Activated CD4-positive, alpha-beta memory T cell treated with anti-CD3 and anti-CD28 coated beads, Interleukin-2, amount 10 ng/mL, durations not matched to agents 7 days and 5 days (primary cell): ENCODE data around the gene RSRP1. TPM values are rescaled to one million over a fixed set of nuclear protein-coding genes. Genes with fewer than 3 reads are reported as not detected.
"Not testable (repeated sequence)": the region's sequence is repeated elsewhere in the genome, so short reads cannot be mapped to it uniquely, and the experiment has no call there.

Experiments used
- CTCF ChIA-PET: fragments of 350-600 bp; sonication (Branson Sonifier 250); formaldehyde crosslinking; loops from one replicate; lab custom pipeline; 2021; ENCODE audit warnings: antibody characterized with exemption, inconsistent platforms; lab: Charles Lee
- POLR2A ChIA-PET: fragments of 350-600 bp; sonication (Branson Sonifier 250); formaldehyde crosslinking; loops from one replicate; lab custom pipeline; 2021; ENCODE audit warnings: antibody characterized with exemption; lab: Charles Lee
- DNase-seq: peaks from one replicate; pipeline ENCODE4 v3.0.0-alpha.2; 2020
- H3K27ac Mint-ChIP-seq: one replicate; pipeline ENCODE4 v1.8.0; 2021; ENCODE audit warnings: mild to moderate bottlenecking, mixed read lengths
- H3K27me3 Mint-ChIP-seq: one replicate; pipeline ENCODE4 v1.8.0; 2021; ENCODE audit warnings: mixed read lengths
- H3K36me3 Mint-ChIP-seq: one replicate; pipeline ENCODE4 v1.8.0; 2021; ENCODE audit warnings: low read depth, mixed read lengths
- H3K4me1 Mint-ChIP-seq: one replicate; pipeline ENCODE4 v1.8.0; 2021; ENCODE audit warnings: mixed read lengths
- H3K4me3 Mint-ChIP-seq: one replicate; pipeline ENCODE4 v1.8.0; 2021; ENCODE audit warnings: mild to moderate bottlenecking, mixed read lengths
- H3K9me3 Mint-ChIP-seq: one replicate; pipeline ENCODE4 v1.8.0; 2021; ENCODE audit warnings: mixed read lengths
- total RNA-seq, 2 experiments: library from RNA; stranded (reverse); gene quantifications; one replicate each; pipeline ENCODE4 v1.2.3, GENCODE V29; 2021

RSRP1 gene
- total RNA-seq, 2 experiments from 2014 or later = 236 to 237 TPM

GRCh38 chr1:25247829-25248754, 838 bp upstream of the RSRP1 start:
- peak overlapping the region; percentile 97 for H3K4me3 Mint-ChIP-seq
- no peaks in the 10 kb centered on the region for H3K27me3 Mint-ChIP-seq
- DNase-seq = no peak
- H3K4me1 Mint-ChIP-seq = peaks cover 46% of the 10 kb centered on the region
- H3K9me3 Mint-ChIP-seq = no peaks in the 10 kb centered on the region
- peaks cover 47% of the 10 kb centered on the region for H3K36me3 Mint-ChIP-seq
- H3K27ac Mint-ChIP-seq = peak overlapping the region; percentile 100
- POLR2A ChIA-PET = interaction anchor here (0.6 to 8.9 kb wide), 28 partner anchors 9 to 572 kb away, joined by 3 to 157 read pairs (median 4); partner anchors contain the start of genes MACO1, MTFR1L, RUNX3 and SYF2
- CTCF ChIA-PET = interaction anchor here (0.6 to 2.0 kb wide), 5 partner anchors 8 to 744 kb away, joined by 3 to 9 read pairs (median 3); partner anchors contain the start of gene SYF2

GRCh38 chr1:25246600-25247023, 642 bp downstream of the RSRP1 start:
- peaks cover 58% of the 10 kb centered on the region for H3K4me1 Mint-ChIP-seq
- ChIA-PET POLR2A (interaction anchor here (0.5 to 8.9 kb wide), 14 partner anchors 10 to 574 kb away, joined by 3 to 157 read pairs (median 4); partner anchors contain the start of genes MTFR1L, SYF2 and TMEM50A), CTCF (interaction anchor here (1.0 to 2.0 kb wide), 4 partner anchors 9 to 20 kb away, joined by 3 to 9 read pairs (median 4); partner anchors contain the start of gene SYF2)
- H3K36me3 Mint-ChIP-seq = peaks cover 60% of the 10 kb centered on the region
- peak overlapping the region; percentile 100 for H3K27ac Mint-ChIP-seq
- peak; percentile 58 for DNase-seq
- H3K4me3 Mint-ChIP-seq = peak overlapping the region; percentile 97
- no peaks in the 10 kb centered on the region for H3K9me3 Mint-ChIP-seq
- no peaks in the 10 kb centered on the region for H3K27me3 Mint-ChIP-seq

GRCh38 chr1:25245809-25246599, 1.2 kb downstream of the RSRP1 start:
- Mint-ChIP-seq H3K27ac (peak overlapping the region; percentile 100), H3K4me3 (peak overlapping the region; percentile 97), H3K36me3 (peaks cover 65% of the 10 kb centered on the region), H3K27me3 (no peaks in the 10 kb centered on the region), H3K9me3 (no peaks in the 10 kb centered on the region), H3K4me1 (peaks cover 62% of the 10 kb centered on the region)
- CTCF ChIA-PET = interaction anchor here (1.4 to 2.0 kb wide), 2 partner anchors 11 to 14 kb away, joined by 4 to 9 read pairs; partner anchors contain the start of gene SYF2
- DNase-seq = no peak
- POLR2A ChIA-PET = interaction anchor here (0.7 to 8.9 kb wide), 6 partner anchors 11 to 320 kb away, joined by 3 to 157 read pairs (median 3); partner anchors contain the start of gene SYF2

DNA sequence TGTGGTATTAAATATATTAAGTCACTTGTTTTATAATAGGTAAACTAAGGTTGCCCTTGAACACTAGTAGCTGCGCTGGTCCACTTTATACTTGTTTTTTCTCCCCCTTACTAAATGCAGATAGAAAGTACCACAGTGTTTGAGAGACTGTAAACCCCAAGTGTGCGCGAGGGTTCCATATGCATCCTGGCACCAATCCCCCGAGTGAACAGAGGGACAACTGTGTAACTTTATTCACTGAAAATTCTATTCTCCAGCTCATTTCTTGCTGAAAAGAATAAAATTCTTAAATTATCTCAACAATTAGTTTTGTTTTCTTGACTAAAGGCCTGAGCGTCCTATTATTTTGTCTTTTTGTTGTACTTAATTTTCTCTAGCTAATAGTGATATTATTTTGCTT, 1.9 kb downstream of the RSRP1 start:
- POLR2A ChIA-PET = interaction anchor here (0.7 to 8.9 kb wide), 5 partner anchors 14 to 319 kb away, joined by 3 to 157 read pairs (median 3); partner anchors contain the start of gene SYF2
- Mint-ChIP-seq H3K9me3 (no peaks in the 10 kb centered on the region), H3K4me3 (peak overlapping the region; percentile 97), H3K27me3 (no peaks in the 10 kb centered on the region), H3K27ac (peak overlapping the region; percentile 6), H3K36me3 (peaks cover 70% of the 10 kb centered on the region), H3K4me1 (peaks cover 68% of the 10 kb centered on the region)
- DNase-seq = no peak
- CTCF ChIA-PET = interaction anchor here (1.2 to 1.4 kb wide), 2 partner anchors 13 to 658 kb away, joined by 3 to 4 read pairs; partner anchors contain the start of gene SYF2

- POLR2A ChIA-PET = interaction anchor here (8.9 kb wide), 1 partner anchor 12 kb away, joined by 157 read pairs; the partner anchor contains the start of gene SYF2
- no peaks in the 10 kb centered on the region for H3K9me3 Mint-ChIP-seq
- peak overlapping the region; percentile 18 for H3K4me3 Mint-ChIP-seq
- CTCF ChIA-PET = interaction anchor here (0.9 to 1.1 kb wide), 2 partner anchors 11 to 12 kb away, joined by 3 to 4 read pairs; partner anchors contain the start of gene SYF2
- peaks cover 81% of the 10 kb centered on the region for H3K4me1 Mint-ChIP-seq
- H3K27ac Mint-ChIP-seq = peak overlapping the region; percentile 37
- no peaks in the 10 kb centered on the region for H3K27me3 Mint-ChIP-seq
- no peak for DNase-seq
- H3K36me3 Mint-ChIP-seq = peaks cover 78% of the 10 kb centered on the region
These were observed 3.3 kb downstream of the RSRP1 start for GRCh38 chr1:25243907-25244306.

- Mint-ChIP-seq H3K4me3 (peak overlapping the region; percentile 79), H3K9me3 (no peaks in the 10 kb centered on the region), H3K27me3 (no peaks in the 10 kb centered on the region), H3K4me1 (peaks cover 57% of the 10 kb centered on the region), H3K36me3 (peaks cover 49% of the 10 kb centered on the region), H3K27ac (peak overlapping the region; percentile 97)
- ChIA-PET POLR2A (interaction anchor here (1.0 to 2.0 kb wide), 10 partner anchors 8 to 884 kb away, joined by 3 to 10 read pairs (median 4); partner anchors contain the start of genes RSRP1 and SYF2), CTCF (interaction anchor here (0.5 to 2.1 kb wide), 12 partner anchors 9 to 538 kb away, joined by 3 to 8 read pairs (median 4); partner anchors contain the start of gene MACO1)
- peak; percentile 92 for DNase-seq
These were observed 7.3 kb downstream of the RSRP1 start for GRCh38 chr1:25239681-25240541.

GRCh38 chr1:25238046-25238445, 9.2 kb downstream of the RSRP1 start:
- no peak for DNase-seq
- Mint-ChIP-seq H3K36me3 (peaks cover 36% of the 10 kb centered on the region), H3K4me1 (peaks cover 45% of the 10 kb centered on the region), H3K9me3 (no peaks in the 10 kb centered on the region), H3K4me3 (no peak overlapping the region), H3K27me3 (no peaks in the 10 kb centered on the region), H3K27ac (no peak overlapping the region)
- POLR2A ChIA-PET = interaction anchor here (1.7 kb wide), 1 partner anchor 9 kb away, joined by 6 read pairs; the partner anchor contains the start of gene RSRP1
- CTCF ChIA-PET = no interaction called here

DNA sequence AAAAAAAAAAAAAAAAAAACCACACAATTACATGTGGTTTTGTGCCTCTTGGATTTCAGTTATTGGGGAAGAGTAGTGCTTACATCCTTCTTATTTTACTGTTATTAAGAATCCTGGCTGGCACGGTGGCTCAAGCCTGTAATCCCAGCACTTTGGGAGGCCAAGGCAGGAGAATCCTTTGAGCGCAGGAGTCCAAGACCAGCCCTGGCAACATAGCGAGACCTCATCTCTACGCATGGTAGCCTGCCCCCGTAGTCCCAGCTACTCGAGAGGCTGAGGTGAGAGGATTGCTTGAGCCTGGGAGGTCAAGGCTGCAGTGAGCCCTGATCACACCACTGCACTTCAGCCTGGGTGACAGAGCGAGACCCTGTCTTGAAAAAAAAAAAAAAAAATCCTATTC, 11.0 kb downstream of the RSRP1 start:
- H3K4me3 Mint-ChIP-seq, H3K9me3 Mint-ChIP-seq, H3K27ac Mint-ChIP-seq, DNase-seq, CTCF ChIA-PET, H3K27me3 Mint-ChIP-seq: not testable (repeated sequence)
- POLR2A ChIA-PET = interaction anchor here (1.4 kb wide), 1 partner anchor 11 kb away, joined by 3 read pairs; the partner anchor contains the start of gene RSRP1
- Mint-ChIP-seq H3K36me3 (peaks cover 27% of the 10 kb centered on the region), H3K4me1 (peaks cover 37% of the 10 kb centered on the region)

- CTCF ChIA-PET, DNase-seq, H3K9me3 Mint-ChIP-seq, H3K27me3 Mint-ChIP-seq, H3K4me3 Mint-ChIP-seq, H3K27ac Mint-ChIP-seq: not testable (repeated sequence)
- Mint-ChIP-seq H3K4me1 (peaks cover 36% of the 10 kb centered on the region), H3K36me3 (peaks cover 23% of the 10 kb centered on the region)
- POLR2A ChIA-PET = interaction anchor here (1.4 kb wide), 1 partner anchor 12 kb away, joined by 3 read pairs; the partner anchor contains the start of gene RSRP1
These were observed 11.8 kb downstream of the RSRP1 start for GRCh38 chr1:25235411-25235810.

- Mint-ChIP-seq H3K4me1 (peaks cover 33% of the 10 kb centered on the region), H3K4me3 (no peak overlapping the region), H3K36me3 (peaks cover 26% of the 10 kb centered on the region), H3K9me3 (no peaks in the 10 kb centered on the region), H3K27me3 (no peaks in the 10 kb centered on the region), H3K27ac (no peak overlapping the region)
- peak; percentile 84 for DNase-seq
- CTCF ChIA-PET = interaction anchor here (0.8 to 1.5 kb wide), 8 partner anchors 10 to 591 kb away, joined by 3 to 6 read pairs (median 3); partner anchors contain the start of gene RSRP1
- POLR2A ChIA-PET = interaction anchor here (0.6 to 3.9 kb wide), 30 partner anchors 9 to 1274 kb away, joined by 3 to 157 read pairs (median 4); partner anchors contain the start of genes LDLRAP1, MACO1, MTFR1L and PNRC2
These were observed 14.1 kb downstream of the RSRP1 start for GRCh38 chr1:25232866-25233784.
